HG02642 (cell line): ENCODE data around the gene CFAP92.
"Not testable (repeated sequence)": the region's sequence is repeated elsewhere in the genome, so short reads cannot be mapped to it uniquely, and the experiment has no call there.

ENCODE experiments used
- ATAC-seq: cut with Tn5 transposase; IDR thresholded peaks from one replicate; pipeline ENCODE4 v1.9.1; 2021; ENCODE audit warnings: mild to moderate bottlenecking; ENCODE audit not compliant: unreplicated experiment, poor library complexity

CFAP92 gene

GRCh38 chr3:128907706-128908445, 86.0 kb downstream of the CFAP92 start:
- ATAC-seq = no peak

GRCh38 chr3:128906804-128907525, 86.9 kb downstream of the CFAP92 start:
- ATAC-seq = no peak

- no peak for ATAC-seq
Observed at GRCh38 chr3:128906031-128906803, 87.7 kb downstream of the CFAP92 start.

GRCh38 chr3:128903501-128903900, 90.4 kb downstream of the CFAP92 start:
- no peak for ATAC-seq

- no peak for ATAC-seq
Observed at GRCh38 chr3:128902426-128902825, 91.5 kb downstream of the CFAP92 start.

GRCh38 chr3:128895843-128896697, 97.8 kb downstream of the CFAP92 start:
- ATAC-seq = no peak

GRCh38 chr3:128889139-128889894, 104.6 kb downstream of the CFAP92 start:
- ATAC-seq = no peak

- no peak for ATAC-seq
Observed at GRCh38 chr3:128884992-128885391, 108.9 kb downstream of the CFAP92 start.

GRCh38 chr3:128882719-128883118, 111.2 kb downstream of the CFAP92 start:
- ATAC-seq = no peak

GRCh38 chr3:128881576-128881975, 112.3 kb downstream of the CFAP92 start:
- no peak for ATAC-seq

GRCh38 chr3:128880455-128880854, 113.4 kb downstream of the CFAP92 start:
- ATAC-seq = not testable (repeated sequence)

- no peak for ATAC-seq
Observed at GRCh38 chr3:128879991-128880390, 113.9 kb downstream of the CFAP92 start.

GRCh38 chr3:128879125-128879969, 114.5 kb downstream of the CFAP92 start, which contains the start of gene ACAD9:
TSS of gene ACAD9 (plus strand) at chr3:128879620. CDS start at chr3:128879692, 72 bp downstream.
- peak; percentile 93 for ATAC-seq

GRCh38 chr3:128878556-128879124, 115.2 kb downstream of the CFAP92 start:
- peak; percentile 14 for ATAC-seq

- no peak for ATAC-seq
Observed at GRCh38 chr3:128878011-128878457, 115.8 kb downstream of the CFAP92 start.

GRCh38 chr3:128875556-128876120, 118.2 kb downstream of the CFAP92 start:
- ATAC-seq = no peak

GRCh38 chr3:128874481-128875180, 119.2 kb downstream of the CFAP92 start:
- no peak for ATAC-seq
